Measurements from ENCODE around the gene ACY1.
"Not testable (repeated sequence)": the region's sequence is repeated elsewhere in the genome, so short reads cannot be mapped to it uniquely, and the experiment has no call there.

The ACY1 gene

DNA sequence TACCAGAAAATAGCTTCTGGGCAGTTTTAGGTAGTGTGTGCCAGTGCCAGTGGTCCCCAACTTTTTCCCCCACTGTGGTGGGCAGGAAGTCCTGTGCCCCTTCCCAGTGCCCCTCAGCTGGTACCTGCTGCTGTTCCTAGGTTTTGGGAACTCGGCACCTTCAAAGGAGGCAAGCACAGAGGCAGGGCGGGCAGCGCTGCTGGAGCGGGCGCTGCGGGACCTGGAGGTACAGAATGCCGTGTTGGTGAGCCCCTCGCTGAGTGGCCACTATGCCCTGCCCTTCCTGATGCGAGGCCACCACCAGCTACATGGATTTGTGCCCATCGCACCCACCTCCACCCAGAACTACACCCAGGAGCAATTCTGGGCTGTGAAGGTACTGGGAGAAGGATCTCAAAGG is 3.1 kb upstream of the ACY1 start:
- in situ Hi-C loops (cut with MboI; ENCODE audit: low sequenced_read_pairs): no loop called here

DNA sequence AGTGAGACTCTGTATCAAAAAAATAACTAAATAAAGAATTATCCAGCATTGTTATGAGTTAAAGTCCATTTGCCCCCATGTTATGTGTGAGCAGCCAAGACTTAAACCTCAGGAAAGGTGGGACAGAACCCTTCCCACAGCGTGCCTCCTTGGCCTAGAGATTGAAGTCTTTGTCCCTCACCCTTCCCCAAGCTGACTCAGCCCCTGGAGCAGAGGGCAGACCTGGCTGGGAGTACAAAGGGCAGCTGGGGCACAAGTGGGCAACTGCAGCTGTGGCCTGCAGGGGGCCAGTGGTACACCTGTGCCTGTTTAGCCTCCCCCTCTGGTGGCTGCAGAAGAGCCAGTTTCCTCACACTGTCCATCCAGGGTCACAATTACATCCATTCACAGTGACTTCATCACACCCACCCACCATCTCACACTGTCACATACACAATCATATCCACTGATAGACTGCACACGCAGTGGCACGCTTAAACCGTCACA is 940 bp upstream of the ACY1 start:
- in situ Hi-C loops (cut with MboI; ENCODE audit: low sequenced_read_pairs): no loop called here

DNA sequence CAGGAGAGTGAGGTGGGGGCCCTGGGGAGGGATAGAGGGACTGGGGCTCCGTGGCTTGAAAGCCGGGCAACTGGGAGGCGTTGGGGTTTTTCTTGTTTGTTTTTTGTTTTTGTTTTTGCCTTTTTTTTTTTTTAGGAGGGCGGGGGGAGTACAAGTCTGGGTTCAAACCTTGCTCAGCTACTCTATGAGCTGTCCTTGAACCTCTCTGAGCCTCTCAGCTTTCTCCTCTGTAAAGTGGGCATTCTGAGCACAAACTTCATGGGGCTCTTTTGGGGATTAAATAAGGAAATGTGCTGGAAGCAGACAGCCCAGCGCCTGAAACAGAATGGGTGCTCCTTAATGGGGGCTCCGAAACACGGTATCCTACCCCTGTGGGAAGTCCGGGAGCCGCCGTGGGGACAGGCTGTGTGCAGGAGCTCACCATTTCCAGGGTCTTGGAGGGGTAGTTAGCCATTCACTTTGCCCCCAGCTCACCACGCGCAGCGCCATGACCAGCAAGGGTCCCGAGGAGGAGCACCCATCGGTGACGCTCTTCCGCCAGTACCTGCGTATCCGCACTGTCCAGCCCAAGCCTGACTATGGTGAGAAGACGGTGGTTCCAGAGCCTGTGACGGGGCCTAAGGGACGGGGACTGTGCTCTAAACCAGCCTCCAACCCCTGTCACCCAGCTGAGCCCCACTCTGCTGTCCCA is 388 bp downstream of the ACY1 start:
- in situ Hi-C loops (cut with MboI; ENCODE audit: low sequenced_read_pairs): no loop called here

DNA sequence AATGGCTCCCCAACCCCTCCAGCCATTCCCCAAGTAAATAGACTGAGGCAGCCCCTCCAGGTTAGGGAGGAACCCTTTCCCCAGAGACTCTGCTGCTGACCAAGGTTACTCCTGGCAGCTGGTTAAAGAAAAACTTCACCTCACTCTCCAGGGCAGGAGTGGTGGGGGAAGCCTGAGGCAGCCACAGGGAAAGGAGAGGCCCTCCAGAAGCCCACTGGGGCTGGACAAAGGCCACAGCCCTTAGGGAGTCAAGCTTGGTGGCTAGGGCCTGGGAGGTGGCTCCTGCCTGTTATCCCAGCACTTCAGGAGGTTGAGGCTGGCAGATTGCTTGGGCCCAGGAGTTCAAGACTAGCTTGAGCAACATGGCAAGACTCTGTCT is 923 bp downstream of the ACY1 start:
- in situ Hi-C loops (cut with MboI; ENCODE audit: low sequenced_read_pairs): no loop called here

DNA sequence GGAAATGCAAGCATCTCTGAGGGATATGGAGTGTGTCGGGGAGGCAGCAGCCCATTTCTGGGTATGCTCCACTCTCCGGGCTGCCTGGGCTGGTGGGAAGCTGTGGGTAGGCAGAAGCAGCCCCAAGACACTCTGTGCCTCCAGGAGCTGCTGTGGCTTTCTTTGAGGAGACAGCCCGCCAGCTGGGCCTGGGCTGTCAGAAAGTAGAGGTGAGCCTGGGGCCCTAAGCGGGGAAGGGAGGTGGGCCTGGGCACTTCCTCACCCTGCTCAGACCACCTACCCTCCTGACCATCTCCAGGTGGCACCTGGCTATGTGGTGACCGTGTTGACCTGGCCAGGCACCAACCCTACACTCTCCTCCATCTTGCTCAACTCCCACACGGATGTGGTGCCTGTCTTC is 1.7 kb downstream of the ACY1 start:
- in situ Hi-C loops (cut with MboI; ENCODE audit: low sequenced_read_pairs): no loop called here

DNA sequence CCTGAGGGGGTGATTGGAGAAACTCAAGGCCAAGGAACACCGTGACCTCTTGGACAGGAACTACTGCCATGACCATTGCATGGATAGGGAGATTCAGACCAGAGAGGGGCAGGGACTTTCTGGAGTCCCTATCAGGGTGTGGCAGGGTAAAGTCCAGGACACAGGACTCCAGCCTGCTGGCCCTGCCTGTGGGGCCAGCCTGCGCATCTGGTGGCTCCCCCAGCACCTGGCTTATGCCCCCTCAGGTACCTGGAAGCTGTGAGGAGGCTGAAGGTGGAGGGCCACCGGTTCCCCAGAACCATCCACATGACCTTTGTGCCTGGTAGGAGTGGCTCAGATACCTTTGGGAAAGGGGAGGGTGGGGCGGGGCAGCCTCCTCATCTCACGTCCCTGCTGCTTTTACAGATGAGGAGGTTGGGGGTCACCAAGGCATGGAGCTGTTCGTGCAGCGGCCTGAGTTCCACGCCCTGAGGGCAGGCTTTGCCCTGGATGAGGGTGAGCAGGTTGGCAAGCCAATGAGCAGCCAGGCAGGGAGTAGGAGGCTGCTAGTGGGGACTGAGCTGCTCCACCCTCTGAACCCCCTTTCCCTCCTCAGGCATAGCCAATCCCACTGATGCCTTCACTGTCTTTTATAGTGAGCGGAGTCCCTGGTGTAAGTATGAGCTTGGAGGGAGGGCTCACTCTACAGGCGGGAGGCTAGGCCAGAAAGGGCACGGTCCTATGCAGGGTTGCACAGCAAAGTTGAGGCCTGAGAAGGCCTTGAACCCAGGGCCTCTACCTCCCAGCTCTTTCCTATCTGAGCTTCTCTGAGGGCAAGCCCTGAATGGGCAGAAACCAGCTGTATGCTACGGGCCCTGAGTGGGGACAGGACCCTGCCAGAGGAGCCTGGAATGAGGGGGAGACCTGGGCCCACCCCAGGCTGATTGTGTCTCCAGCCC is 2.9 kb downstream of the ACY1 start:
- in situ Hi-C loops (cut with MboI; ENCODE audit: low sequenced_read_pairs): no loop called here

DNA sequence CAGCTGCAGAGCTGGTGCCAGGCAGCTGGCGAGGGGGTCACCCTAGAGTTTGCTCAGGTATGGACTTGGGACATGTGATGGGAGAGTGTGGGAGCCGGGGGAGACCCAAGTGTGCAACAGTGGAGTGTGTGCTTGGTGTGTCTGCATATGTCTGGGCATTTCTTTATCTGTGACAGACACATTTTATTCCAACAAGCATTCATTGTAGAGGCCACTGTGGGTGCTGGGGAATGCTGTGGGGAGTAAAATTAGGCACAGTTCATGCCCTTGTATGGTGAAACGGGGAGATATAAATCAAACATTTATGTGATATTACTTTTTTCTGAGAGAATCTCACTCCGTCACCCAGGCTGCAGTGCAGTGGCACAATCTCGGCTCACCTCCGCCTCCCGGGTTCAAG is 4.2 kb downstream of the ACY1 start:
- in situ Hi-C loops (cut with MboI; ENCODE audit: low sequenced_read_pairs): no loop called here

DNA sequence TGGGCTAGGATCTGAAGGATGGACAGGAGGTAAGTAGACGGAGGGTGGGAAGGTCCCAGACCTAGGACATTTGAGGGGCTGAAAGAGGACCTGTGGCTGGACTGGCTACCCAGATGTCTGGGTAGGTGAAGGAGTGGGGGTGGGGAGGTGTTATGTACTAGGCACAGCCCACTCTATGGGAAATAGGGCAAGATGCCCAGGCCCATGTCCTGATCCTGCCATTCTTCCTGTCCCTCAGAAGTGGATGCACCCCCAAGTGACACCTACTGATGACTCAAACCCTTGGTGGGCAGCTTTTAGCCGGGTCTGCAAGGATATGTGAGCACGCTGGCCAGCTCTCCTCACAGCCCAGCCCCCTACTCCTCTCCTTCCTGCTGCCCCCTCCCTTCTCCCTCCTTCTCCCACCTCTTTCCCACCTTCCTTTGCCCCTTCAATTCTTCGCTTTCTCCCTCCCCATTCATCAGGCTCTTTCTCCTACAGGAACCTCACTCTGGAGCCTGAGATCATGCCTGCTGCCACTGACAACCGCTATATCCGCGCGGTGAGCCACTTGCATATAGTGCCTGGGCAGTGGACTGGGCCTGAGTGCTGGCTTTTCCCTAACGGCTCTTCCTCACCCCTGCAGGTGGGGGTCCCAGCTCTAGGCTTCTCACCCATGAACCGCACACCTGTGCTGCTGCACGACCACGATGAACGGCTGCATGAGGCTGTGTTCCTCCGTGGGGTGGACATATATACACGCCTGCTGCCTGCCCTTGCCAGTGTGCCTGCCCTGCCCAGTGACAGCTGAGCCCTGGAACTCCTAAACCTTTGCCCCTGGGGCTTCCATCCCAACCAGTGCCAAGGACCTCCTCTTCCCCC is 5.2 kb downstream of the ACY1 start:
- in situ Hi-C loops (cut with MboI; ENCODE audit: low sequenced_read_pairs): no loop called here

DNA sequence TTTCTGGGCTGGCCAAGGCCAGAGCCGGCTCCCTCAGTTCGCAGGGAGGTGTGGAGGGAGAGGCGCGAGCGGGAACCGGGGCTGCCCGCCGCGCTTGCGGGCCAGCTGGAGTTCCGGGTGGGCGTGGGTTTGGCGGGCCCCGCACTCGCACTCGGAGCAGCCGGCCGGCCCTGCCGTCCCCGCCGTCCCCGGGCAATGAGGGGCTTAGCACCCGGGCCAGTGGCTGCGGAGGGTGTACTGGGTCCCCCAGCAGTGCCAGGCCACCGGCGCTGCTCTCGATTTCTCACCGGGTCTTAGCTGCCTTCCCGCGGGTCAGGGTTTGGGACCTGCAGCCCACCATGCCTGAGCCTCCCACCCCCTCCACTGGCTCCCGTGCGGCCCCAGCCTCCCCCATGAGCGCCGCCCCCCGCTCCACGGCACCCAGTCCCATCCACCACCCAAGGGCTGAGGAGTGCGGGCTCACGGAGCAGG is 7.2 kb downstream of the ACY1 start:
- in situ Hi-C loops (cut with MboI; ENCODE audit: low sequenced_read_pairs): not testable (repeated sequence)

DNA sequence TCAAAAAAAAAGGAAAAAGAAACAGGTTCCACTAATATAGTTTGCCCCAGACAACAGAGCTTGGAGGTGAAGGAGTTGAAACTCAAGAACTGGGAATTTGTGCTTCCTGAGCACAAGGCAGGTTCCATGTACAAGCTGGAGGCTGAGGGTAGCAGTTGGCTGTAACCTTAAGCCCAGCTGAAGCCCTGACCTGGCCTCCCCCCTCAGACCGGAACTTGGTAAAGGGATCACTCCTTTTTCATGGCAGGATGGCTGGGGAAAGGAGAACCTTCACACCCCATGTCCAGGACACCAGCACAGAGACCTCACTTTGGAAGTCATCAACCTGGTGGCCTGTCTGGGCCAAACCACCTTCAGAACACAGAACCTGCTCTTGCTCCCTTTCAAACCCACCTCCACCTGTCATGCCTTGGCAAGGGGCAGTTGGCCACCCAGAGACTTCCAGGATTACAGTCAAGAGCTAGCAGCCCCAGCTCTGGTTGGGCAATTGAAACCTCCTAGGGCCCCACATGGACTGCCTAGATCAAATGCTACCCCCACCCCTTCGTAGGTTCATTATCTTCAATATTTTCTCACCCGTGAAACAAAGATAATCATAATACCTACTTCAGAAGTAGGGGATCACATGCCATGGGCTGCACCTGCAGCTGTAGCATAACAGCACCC is 8.8 kb downstream of the ACY1 start:
- in situ Hi-C loops (cut with MboI; ENCODE audit: low sequenced_read_pairs): no loop called here

DNA sequence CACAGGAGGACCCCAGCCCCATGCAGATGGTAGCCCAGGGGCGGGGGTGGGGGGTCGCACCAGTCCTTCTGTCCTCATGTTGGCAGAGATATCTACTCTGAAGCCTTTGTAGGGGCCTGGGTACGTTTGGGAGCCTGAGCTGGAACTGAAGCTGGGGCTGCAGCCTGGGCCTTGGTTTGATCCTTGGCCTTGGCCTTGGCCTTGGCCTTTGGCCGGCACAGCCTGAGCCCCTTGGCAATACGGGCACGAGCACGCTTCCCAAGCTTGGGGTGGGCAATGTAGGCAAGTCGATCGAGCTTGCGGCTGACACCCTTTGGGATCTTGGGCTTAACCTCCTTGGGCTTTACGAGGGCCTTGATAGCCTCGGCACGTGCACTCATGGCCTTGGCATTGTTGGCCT is 10.3 kb downstream of the ACY1 start:
- in situ Hi-C loops (cut with MboI; ENCODE audit: low sequenced_read_pairs): not testable (repeated sequence)

DNA sequence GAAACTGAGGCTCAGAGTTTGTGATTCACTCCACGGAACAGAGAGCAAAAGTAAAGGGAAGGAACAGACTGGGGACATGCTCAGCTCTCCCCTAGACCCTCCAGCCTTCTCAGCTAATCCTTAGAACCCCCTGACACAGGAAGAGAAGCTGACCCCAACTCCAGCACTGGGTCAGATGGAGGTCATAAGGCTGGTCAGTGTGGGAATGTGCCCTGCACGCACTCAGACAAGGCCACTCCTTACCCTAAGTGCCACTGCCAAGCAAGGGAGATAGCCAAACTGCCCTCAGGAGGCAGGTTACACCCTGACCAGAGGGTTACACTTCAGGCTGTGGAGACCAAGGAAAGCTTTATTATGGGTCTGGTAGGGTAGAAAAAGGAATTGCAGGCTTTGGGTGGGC is 11.2 kb downstream of the ACY1 start:
- in situ Hi-C loops (cut with MboI; ENCODE audit: low sequenced_read_pairs): no loop called here

DNA sequence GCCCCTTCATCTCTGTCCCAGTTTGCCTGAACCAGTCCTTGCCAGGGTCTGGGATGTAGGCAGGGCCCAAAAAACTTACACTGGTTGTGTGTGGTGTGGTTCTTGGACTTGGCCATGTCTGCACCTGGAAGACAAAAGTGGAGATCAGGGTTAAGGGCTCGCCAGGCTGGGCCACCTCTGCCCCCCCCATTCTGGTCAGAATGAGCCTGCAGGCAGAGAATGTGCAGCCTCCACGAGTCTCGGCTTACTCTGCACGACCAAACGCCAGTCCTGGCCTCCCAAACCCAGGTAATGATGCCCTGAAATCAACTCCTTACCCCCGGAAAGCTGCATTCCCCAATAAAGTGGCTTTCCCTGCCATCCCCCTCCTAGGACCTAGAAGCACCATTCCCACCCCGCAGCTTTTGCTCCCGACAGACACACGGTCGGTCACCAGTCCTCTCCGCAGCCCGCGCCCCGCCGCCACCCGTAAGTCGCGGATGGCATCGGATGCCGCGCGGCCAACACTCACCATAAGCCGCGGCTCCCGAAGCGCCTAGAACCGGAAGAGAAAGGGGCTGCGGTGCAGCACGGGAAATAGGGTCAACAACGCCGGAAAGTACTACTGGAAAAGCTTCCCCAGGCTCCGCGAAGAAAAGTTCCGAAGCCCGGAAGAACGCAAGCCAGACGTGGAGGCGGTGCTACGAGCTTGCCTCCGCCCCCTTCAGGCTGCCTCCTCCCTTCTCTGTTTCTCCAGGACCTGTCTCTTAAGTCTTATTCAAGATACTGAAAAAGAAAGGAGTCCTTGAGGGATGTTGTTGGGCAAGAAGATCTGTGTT is 12.2 kb downstream of the ACY1 start, which contains the start of gene RPL29:
Gene RPL29 (minus strand): TSS at position 550 of the 818 bp plus-strand sequence. CDS start 434 bp downstream, at position 116.
- in situ Hi-C loops (cut with MboI; ENCODE audit: low sequenced_read_pairs): no loop called here

DNA sequence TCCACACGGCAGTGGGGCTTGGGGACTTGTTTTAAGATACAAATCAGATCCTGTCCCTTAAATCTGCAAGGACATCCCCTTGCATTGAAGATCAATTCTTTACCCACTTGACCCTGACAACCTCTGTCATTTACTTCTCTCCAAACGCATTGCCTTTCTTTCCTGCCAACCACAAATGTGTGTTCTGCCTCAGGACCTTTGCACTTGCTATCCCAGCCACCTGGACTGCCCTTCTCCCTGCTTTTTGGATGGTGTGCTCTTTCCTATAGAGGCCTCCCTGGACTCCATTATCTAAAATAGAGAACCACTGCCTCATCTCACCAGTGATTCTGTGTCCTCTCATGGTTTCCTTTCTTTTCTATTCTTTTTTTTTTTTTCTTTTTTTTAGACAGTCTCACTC is 13.8 kb downstream of the ACY1 start:
- in situ Hi-C loops (cut with MboI; ENCODE audit: low sequenced_read_pairs): no loop called here

DNA sequence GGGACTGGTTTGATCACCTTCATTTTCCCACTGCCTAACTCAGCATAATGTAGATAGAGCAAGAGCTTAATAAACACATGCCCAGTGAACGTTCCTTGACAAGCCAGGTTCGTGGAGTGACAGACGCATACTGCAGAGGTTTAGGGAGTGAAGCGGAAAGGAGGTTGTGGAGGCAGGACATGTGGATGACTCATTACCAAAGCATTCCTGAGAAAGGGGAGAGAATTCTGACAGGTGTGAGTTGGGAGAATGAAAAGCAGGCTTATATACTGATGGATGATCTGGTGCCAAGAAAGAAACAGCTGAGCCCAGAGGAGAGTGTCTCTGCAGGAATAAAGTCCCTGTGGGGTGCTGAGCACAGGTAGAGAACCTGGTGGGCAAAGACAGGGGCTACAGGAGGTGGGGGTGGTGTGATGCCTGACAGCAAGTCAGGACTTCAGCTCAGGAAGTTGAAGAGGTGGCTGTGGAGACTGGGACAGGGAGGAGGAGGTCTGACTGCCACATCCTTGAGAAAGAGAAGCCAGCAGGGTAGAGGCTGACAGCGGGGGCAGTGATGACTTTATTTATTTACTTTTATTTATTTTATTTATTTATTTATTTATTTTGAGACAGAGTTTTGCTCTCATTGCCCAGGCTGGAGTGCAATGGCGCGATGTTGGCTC is 14.7 kb downstream of the ACY1 start:
- in situ Hi-C loops (cut with MboI; ENCODE audit: low sequenced_read_pairs): no loop called here

DNA sequence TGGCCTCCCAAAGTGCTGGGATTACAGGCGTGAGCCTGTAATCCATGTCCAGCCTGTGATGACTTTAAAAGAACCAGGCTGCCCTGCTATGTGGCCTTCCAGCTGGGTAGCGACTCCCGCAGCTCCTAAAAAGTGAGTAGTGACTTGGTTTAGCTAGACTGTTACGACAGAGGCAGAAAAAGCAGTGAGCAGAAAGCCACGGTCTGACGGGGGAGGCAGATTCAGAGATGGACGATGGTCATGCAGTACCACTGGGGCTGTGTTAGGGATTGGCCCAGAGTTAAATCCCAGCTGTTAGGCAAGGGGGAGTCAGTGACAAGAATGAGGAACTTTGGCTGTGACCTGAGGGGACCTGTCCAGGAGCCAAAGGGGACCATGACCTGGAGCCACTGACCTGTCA is 15.4 kb downstream of the ACY1 start:
- in situ Hi-C loops (cut with MboI; ENCODE audit: low sequenced_read_pairs): no loop called here

DNA sequence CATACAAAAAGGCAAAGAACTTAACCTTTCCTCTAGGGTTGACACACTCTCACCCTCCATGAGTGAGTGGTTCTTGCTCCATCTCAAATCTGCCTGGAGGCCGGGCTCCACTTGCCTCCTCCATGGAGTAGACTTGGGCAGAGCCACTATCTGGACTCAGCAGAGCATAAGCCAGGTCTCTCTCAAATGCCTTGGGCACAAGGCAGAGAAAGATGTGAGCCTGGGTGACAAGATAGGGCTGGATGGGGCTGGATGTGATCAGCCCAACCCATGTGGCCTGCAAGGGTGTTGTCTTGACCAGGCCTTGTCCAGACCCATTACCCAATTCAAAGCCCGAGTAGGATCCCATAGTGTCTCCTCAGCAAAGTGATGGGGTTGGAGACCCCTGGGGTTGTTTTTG is 16.5 kb downstream of the ACY1 start:
- in situ Hi-C loops (cut with MboI; ENCODE audit: low sequenced_read_pairs): no loop called here

DNA sequence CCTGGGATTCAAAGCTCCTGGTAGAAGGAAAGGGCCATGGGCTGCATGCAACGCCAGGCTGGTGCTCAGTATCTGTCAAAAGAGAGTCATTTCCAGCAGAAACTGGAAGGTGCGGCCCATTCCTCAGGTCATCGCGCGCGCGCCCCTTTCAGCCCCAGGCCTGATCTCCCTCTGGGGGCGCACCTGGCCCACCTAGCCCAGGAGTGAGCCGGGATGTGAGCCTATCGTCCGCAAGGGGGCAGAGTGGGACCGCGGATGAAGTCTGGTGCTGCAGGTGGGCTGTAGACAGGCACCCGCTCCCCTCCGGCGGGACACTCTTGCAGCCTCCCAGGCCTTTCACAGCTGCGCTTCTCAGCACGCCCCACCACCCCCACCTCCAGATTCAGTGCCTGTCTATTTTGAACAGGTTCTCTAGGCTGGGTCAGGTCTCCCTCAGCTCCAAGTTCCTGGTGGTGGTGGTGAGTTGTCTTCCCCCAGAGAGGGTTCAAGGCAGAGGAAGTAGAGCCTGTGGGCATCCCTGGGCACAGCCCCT is 18.2 kb downstream of the ACY1 start:
- in situ Hi-C loops (cut with MboI; ENCODE audit: low sequenced_read_pairs): no loop called here

DNA sequence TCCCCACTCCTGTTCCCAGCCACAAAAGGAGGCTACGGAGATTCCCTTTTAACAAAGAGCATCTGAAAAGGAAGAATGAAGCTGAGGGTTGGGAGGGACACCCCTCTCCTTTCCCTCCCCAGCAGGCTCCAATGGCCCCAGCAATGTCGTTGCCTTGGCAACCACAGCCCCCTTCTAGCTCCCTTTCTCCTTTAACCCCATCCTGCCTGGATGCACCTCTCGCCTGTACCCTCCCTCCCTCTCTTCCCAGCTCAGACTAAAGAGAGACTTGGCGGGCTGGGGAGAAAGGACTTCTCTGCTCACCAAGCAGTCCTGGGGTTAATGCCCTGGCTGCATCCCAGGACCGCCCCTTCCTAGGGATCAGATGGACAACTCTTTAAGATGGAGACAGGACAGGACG is 19.4 kb downstream of the ACY1 start:
- in situ Hi-C loops (cut with MboI; ENCODE audit: low sequenced_read_pairs): no loop called here

Data from hTERT RPE-1 (cell line).